ENCODE measurements around the gene FAM170B.

The FAM170B gene

GRCh38 chr10:49158404-49158803, 24.6 kb upstream of the FAM170B start:
- no peak overlapping the region for H3K4me3 ChIP-seq (ENCODE audit: low read depth, low read length)
- TF ChIP-seq CTCF (IDR thresholded peaks at IDR 0.05; ENCODE audit: low read depth, low read length) = no peak

- TF ChIP-seq CTCF (IDR thresholded peaks at IDR 0.05; ENCODE audit: low read depth, low read length) = no peak
- H3K4me3 ChIP-seq (ENCODE audit: low read depth, low read length) = no peak overlapping the region
Observed at GRCh38 chr10:49157229-49157628, 23.4 kb upstream of the FAM170B start.

GRCh38 chr10:49154641-49155040, 20.8 kb upstream of the FAM170B start:
- TF ChIP-seq CTCF (IDR thresholded peaks at IDR 0.05; ENCODE audit: low read depth, low read length) = no peak
- H3K4me3 ChIP-seq (ENCODE audit: low read depth, low read length) = no peak overlapping the region

GRCh38 chr10:49153971-49154370, 20.1 kb upstream of the FAM170B start:
- TF ChIP-seq CTCF (IDR thresholded peaks at IDR 0.05; ENCODE audit: low read depth, low read length) = no peak
- no peak overlapping the region for H3K4me3 ChIP-seq (ENCODE audit: low read depth, low read length)

- no peak for TF ChIP-seq CTCF (IDR thresholded peaks at IDR 0.05; ENCODE audit: low read depth, low read length)
- no peak overlapping the region for H3K4me3 ChIP-seq (ENCODE audit: low read depth, low read length)
Observed at GRCh38 chr10:49153115-49153514, 19.3 kb upstream of the FAM170B start.

- no peak for TF ChIP-seq CTCF (IDR thresholded peaks at IDR 0.05; ENCODE audit: low read depth, low read length)
- no peak overlapping the region for H3K4me3 ChIP-seq (ENCODE audit: low read depth, low read length)
Observed at GRCh38 chr10:49152663-49153062, 18.8 kb upstream of the FAM170B start.

GRCh38 chr10:49152037-49152436, 18.2 kb upstream of the FAM170B start:
- no peak for TF ChIP-seq CTCF (IDR thresholded peaks at IDR 0.05; ENCODE audit: low read depth, low read length)
- no peak overlapping the region for H3K4me3 ChIP-seq (ENCODE audit: low read depth, low read length)
